HCT116 (cell line): ENCODE measurements around the gene AP3D1. TPM values are rescaled to one million over a fixed set of nuclear protein-coding genes. Genes with fewer than 3 reads are reported as not detected.

ENCODE experiments used
- ATAC-seq: fragments of 200-7000 bp; cut with Tn5 transposase; 2 replicates; pipeline ENCODE4 v1.9.1; 2020; ENCODE audit warnings: mild to moderate bottlenecking, moderate library complexity
- BruUV-seq: library from RNA; stranded (reverse); fragments of 400-500 nt; replicated peaks from 2 replicates; lab custom pipeline; 2021; lab: Mats Ljungman, UMichigan
- CTCF ChIA-PET: fragments of 300-600 bp; sonication (Branson Sonifier 250); formaldehyde crosslinking; loops from one replicate; lab custom pipeline; 2021; ENCODE audit warnings: antibody characterized with exemption; lab: Charles Lee
- POLR2A ChIA-PET: fragments of 300-600, 350-600 bp; sonication (Branson Sonifier 250); formaldehyde crosslinking; loops from one replicate; lab custom pipeline; 2021; ENCODE audit warnings: antibody characterized with exemption; lab: Charles Lee
- RAD21 ChIA-PET, 2 experiments: fragments of 300-600 bp; sonication (Branson Sonifier 250); formaldehyde crosslinking; loops; one replicate each; lab custom pipeline; 2023; ENCODE audit warnings: low total read pairs in 2 of 2; ENCODE audit not compliant: uncharacterized antibody in 2 of 2, unreplicated experiment in 2 of 2, low non-redundant PET in 1 of 2; lab: Charles Lee
- DNase-seq: peaks from one replicate; pipeline ENCODE4 v3.0.0-alpha.2; 2010; ENCODE audit warnings: low read depth, low spot score
- H2AFZ ChIP-seq: fragments of 200-600 bp; shearing (Covaris generic), sonication (generic); 2 replicates; pipeline ENCODE4 v1.6.1; 2017; ENCODE audit warnings: low read depth, mixed run types, mixed read lengths, antibody characterized with exemption, low read length; ENCODE audit not compliant: poor library complexity, severe bottlenecking
- H3K27ac ChIP-seq: 2 replicates; pipeline ENCODE4 v1.5.1; 2012; ENCODE audit warnings: low read depth, low read length
- H3K27me3 ChIP-seq: fragments of 200-600 bp; sonication (generic); 2 replicates; pipeline ENCODE4 v1.6.1; 2016; ENCODE audit warnings: mixed run types, low read length, mixed read lengths; ENCODE audit not compliant: insufficient read depth
- H3K36me3 ChIP-seq, 2 experiments: fragments of 200-500 bp in 1 of 2; fragments of 200-600 bp in 1 of 2; sonication (Bioruptor generic) in 1 of 2; sonication (generic) in 1 of 2; 2 replicates each; pipeline versions ENCODE4 v1.5.1 to v1.6.1; 2014 to 2016; ENCODE audit warnings: low read length in 2 of 2, inconsistent platforms in 1 of 2, mixed read lengths in 1 of 2, mixed run types in 1 of 2; ENCODE audit not compliant: insufficient read depth in 2 of 2, control insufficient read depth in 1 of 2
- H3K4me1 ChIP-seq, 2 experiments: fragments of 200-600 bp in 1 of 2; sonication (generic) in 1 of 2; 2 replicates each; pipeline versions ENCODE4 v1.5.1 to v1.6.1; 2012 to 2017; ENCODE audit warnings: low read length in 2 of 2, inconsistent platforms in 1 of 2, mild to moderate bottlenecking in 1 of 2, mixed read lengths in 1 of 2, mixed run types in 1 of 2, moderate library complexity in 1 of 2; ENCODE audit not compliant: insufficient read depth in 2 of 2, control insufficient read depth in 1 of 2
- H3K4me2 ChIP-seq: fragments of 200-600 bp; sonication (generic); 2 replicates; pipeline ENCODE4 v1.6.1; 2017; ENCODE audit warnings: mixed run types, low read length, mixed read lengths
- H3K4me3 ChIP-seq, 2 experiments: fragments of 200-600 bp in 1 of 2; sonication (generic) in 1 of 2; replicated peaks in 1 of 2; 2 replicates each; pipeline ENCODE4 v1.5.1; 2011 to 2016; ENCODE audit warnings: low read length in 2 of 2, control low read depth in 1 of 2, low read depth in 1 of 2, mild to moderate bottlenecking in 1 of 2, mixed read lengths in 1 of 2, mixed run types in 1 of 2
- H3K79me2 ChIP-seq: fragments of 200-600 bp; sonication (generic); 2 replicates; pipeline ENCODE4 v1.6.1; 2017; ENCODE audit warnings: mild to moderate bottlenecking, mixed run types, low read length, moderate library complexity, mixed read lengths; ENCODE audit not compliant: insufficient read depth
- H3K9ac ChIP-seq: fragments of 200-600 bp; sonication (generic); 2 replicates; pipeline ENCODE4 v1.6.1; 2016; ENCODE audit warnings: low read length, mixed read lengths
- H3K9me2 ChIP-seq: fragments of 200-600 bp; sonication (generic), shearing (Covaris generic); 2 replicates; pipeline ENCODE4 v1.6.1; 2017; ENCODE audit warnings: mixed run types, mild to moderate bottlenecking, moderate library complexity; ENCODE audit not compliant: insufficient read depth
- H3K9me3 ChIP-seq, 2 experiments: fragments of 200-500 bp in 1 of 2; fragments of 200-600 bp in 1 of 2; sonication (Bioruptor generic) in 1 of 2; sonication (generic) in 1 of 2; 2 replicates each; pipeline ENCODE4 v1.6.1; 2014 to 2017; ENCODE audit warnings: low read length in 2 of 2, mixed read lengths in 2 of 2, inconsistent platforms in 1 of 2, low read depth in 1 of 2, mild to moderate bottlenecking in 1 of 2, mixed run types in 1 of 2, moderate library complexity in 1 of 2; ENCODE audit not compliant: control insufficient read depth in 1 of 2, insufficient read depth in 1 of 2
- H4K20me1 ChIP-seq: fragments of 200-600 bp; sonication (generic), shearing (Covaris generic); 2 replicates; pipeline ENCODE4 v1.6.1; 2017; ENCODE audit warnings: mixed run types, mild to moderate bottlenecking, moderate library complexity; ENCODE audit not compliant: insufficient read depth
- CEBPB ChIP-seq: IDR thresholded peaks from 2 replicates; pipeline ENCODE4 v1.6.1; 2012; ENCODE audit warnings: low read depth
- ELF1 ChIP-seq: IDR thresholded peaks from 2 replicates; pipeline ENCODE4 v1.6.1; 2012; ENCODE audit warnings: low read depth, borderline replicate concordance
- EZH2phosphoT487 ChIP-seq: fragments of 200-600 bp; IDR thresholded peaks from 2 replicates; pipeline ENCODE4 v1.6.1; 2018; ENCODE audit warnings: antibody characterized with exemption, borderline replicate concordance
- FOSL1 ChIP-seq: IDR thresholded peaks from 2 replicates; pipeline ENCODE4 v1.6.1; 2012; ENCODE audit warnings: low read depth
- JUND ChIP-seq: IDR thresholded peaks from 2 replicates; pipeline ENCODE4 v1.6.1; 2012
- POLR2AphosphoS5 ChIP-seq: IDR thresholded peaks from 2 replicates; pipeline ENCODE4 v1.6.1; 2011; ENCODE audit warnings: mild to moderate bottlenecking, low read depth, low read length, moderate library complexity
- RAD21 ChIP-seq: IDR thresholded peaks from 2 replicates; pipeline ENCODE4 v1.6.1; 2012; ENCODE audit warnings: low read depth, mild to moderate bottlenecking
- SIN3A ChIP-seq: IDR thresholded peaks from 2 replicates; pipeline ENCODE4 v1.6.1; 2012; ENCODE audit warnings: low read depth
- SP1 ChIP-seq: IDR thresholded peaks from 2 replicates; pipeline ENCODE4 v1.6.1; 2012; ENCODE audit warnings: low read depth
- SRF ChIP-seq: IDR thresholded peaks from 2 replicates; pipeline ENCODE4 v1.6.1; 2012; ENCODE audit warnings: low read depth
- YY1 ChIP-seq: IDR thresholded peaks from 2 replicates; pipeline ENCODE4 v1.6.1; 2011; ENCODE audit warnings: low read length, low read depth, moderate library complexity, mild to moderate bottlenecking; ENCODE audit not compliant: insufficient replicate concordance; ENCODE audit errors: extremely low read depth
- ZFX ChIP-seq: fragments of 450-650 bp; IDR thresholded peaks from 2 replicates; pipeline ENCODE4 v1.6.1; 2017
- ZNF274 ChIP-seq: fragments of 200-500 bp; sonication (Bioruptor generic); IDR thresholded peaks from 2 replicates; pipeline ENCODE4 v1.6.1; 2014; ENCODE audit warnings: mild to moderate bottlenecking, low read depth, low read length, inconsistent platforms
- intact Hi-C: fragments of 100-400 bp; cut with micrococcal nuclease; formaldehyde crosslinking; loops from 2 replicates; pipeline ENCODE4 v1.10.0; 2022
- total RNA-seq: library from RNA; stranded (reverse); gene quantifications from one replicate; pipeline ENCODE4 v1.2.1, GENCODE V29; 2021; ENCODE audit not compliant: unreplicated experiment
- TF ChIP-seq, protein P1 (sequence below): IDR thresholded peaks from 2 replicates; pipeline ENCODE4 v1.6.1; 2012; ENCODE audit warnings: low read depth
- TF ChIP-seq, protein P2 (sequence below): IDR thresholded peaks from 2 replicates; pipeline ENCODE4 v1.6.1; 2012
- TF ChIP-seq, protein P3 (sequence below): IDR thresholded peaks from 2 replicates; pipeline ENCODE4 v1.6.1; 2011; ENCODE audit warnings: mild to moderate bottlenecking, low read length, moderate library complexity; ENCODE audit not compliant: insufficient replicate concordance; ENCODE audit errors: extremely low read depth
- TF ChIP-seq, protein P4 (sequence below): IDR thresholded peaks from 2 replicates; pipeline ENCODE4 v1.6.1; 2012

AP3D1 gene
- total RNA-seq, 1 experiment from 2014 or later, result 137 TPM

GRCh38 chr19:2058570-2059421, 92.6 kb downstream of the AP3D1 start:
- Histone ChIP-seq H3K4me1 (peaks cover 66 to 86% of the 10 kb centered on the region in 2 experiments), H3K27ac (peak overlapping the region; percentile 99), H3K9me3 (no peaks in the 10 kb centered on the region), H2AFZ (no peak overlapping the region), H3K4me2 (peak overlapping the region; percentile 95), H3K9ac (peak overlapping the region; percentile 82), H3K9me2 (no peaks in the 10 kb centered on the region), H3K79me2 (no peaks in the 10 kb centered on the region), H3K27me3 (no peaks in the 10 kb centered on the region), H3K4me3 (peak overlapping the region; percentile 63 to 71), H3K36me3 (no peaks in the 10 kb centered on the region), H4K20me1 (no peaks in the 10 kb centered on the region)
- POLR2A ChIA-PET, result interaction anchor here (0.6 to 3.0 kb wide), 11 partner anchors 8 to 443 kb away, joined by 3 to 17 read pairs (median 5); partner anchors contain the start of gene MKNK2
- TF ChIP-seq SRF (no peak), CEBPB (no peak), FOSL1 (no peak), YY1 (no peak), SP1 (no peak), JUND (no peak), ELF1 (no peak), POLR2AphosphoS5 (no peak), EZH2phosphoT487 (no peak), ZFX (no peak), RAD21 (no peak), SIN3A (no peak), ZNF274 (no peak)
- TF ChIP-seq, protein P1, sequence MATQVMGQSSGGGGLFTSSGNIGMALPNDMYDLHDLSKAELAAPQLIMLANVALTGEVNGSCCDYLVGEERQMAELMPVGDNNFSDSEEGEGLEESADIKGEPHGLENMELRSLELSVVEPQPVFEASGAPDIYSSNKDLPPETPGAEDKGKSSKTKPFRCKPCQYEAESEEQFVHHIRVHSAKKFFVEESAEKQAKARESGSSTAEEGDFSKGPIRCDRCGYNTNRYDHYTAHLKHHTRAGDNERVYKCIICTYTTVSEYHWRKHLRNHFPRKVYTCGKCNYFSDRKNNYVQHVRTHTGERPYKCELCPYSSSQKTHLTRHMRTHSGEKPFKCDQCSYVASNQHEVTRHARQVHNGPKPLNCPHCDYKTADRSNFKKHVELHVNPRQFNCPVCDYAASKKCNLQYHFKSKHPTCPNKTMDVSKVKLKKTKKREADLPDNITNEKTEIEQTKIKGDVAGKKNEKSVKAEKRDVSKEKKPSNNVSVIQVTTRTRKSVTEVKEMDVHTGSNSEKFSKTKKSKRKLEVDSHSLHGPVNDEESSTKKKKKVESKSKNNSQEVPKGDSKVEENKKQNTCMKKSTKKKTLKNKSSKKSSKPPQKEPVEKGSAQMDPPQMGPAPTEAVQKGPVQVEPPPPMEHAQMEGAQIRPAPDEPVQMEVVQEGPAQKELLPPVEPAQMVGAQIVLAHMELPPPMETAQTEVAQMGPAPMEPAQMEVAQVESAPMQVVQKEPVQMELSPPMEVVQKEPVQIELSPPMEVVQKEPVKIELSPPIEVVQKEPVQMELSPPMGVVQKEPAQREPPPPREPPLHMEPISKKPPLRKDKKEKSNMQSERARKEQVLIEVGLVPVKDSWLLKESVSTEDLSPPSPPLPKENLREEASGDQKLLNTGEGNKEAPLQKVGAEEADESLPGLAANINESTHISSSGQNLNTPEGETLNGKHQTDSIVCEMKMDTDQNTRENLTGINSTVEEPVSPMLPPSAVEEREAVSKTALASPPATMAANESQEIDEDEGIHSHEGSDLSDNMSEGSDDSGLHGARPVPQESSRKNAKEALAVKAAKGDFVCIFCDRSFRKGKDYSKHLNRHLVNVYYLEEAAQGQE, result no peak
- TF ChIP-seq, protein P2, sequence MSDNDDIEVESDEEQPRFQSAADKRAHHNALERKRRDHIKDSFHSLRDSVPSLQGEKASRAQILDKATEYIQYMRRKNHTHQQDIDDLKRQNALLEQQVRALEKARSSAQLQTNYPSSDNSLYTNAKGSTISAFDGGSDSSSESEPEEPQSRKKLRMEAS, result no peak
- TF ChIP-seq, protein P3, sequence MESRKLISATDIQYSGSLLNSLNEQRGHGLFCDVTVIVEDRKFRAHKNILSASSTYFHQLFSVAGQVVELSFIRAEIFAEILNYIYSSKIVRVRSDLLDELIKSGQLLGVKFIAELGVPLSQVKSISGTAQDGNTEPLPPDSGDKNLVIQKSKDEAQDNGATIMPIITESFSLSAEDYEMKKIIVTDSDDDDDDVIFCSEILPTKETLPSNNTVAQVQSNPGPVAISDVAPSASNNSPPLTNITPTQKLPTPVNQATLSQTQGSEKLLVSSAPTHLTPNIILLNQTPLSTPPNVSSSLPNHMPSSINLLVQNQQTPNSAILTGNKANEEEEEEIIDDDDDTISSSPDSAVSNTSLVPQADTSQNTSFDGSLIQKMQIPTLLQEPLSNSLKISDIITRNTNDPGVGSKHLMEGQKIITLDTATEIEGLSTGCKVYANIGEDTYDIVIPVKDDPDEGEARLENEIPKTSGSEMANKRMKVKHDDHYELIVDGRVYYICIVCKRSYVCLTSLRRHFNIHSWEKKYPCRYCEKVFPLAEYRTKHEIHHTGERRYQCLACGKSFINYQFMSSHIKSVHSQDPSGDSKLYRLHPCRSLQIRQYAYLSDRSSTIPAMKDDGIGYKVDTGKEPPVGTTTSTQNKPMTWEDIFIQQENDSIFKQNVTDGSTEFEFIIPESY, result no peak
- TF ChIP-seq, protein P4, sequence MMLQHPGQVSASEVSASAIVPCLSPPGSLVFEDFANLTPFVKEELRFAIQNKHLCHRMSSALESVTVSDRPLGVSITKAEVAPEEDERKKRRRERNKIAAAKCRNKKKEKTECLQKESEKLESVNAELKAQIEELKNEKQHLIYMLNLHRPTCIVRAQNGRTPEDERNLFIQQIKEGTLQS, result no peak
- ATAC-seq, result no peak
- no peak for DNase-seq
- CTCF ChIA-PET, result interaction anchor here (1.0 kb wide), 1 partner anchor 129 kb away, joined by 3 read pairs; no protein-coding TSS in a partner anchor
- no TSS peak for BruUV-seq
- RAD21 ChIA-PET, result interaction anchor here in 1 of 2 experiments (0.5 kb wide), 1 partner anchor 520 kb away, joined by 3 read pairs; no protein-coding TSS in a partner anchor
- intact Hi-C loops, result no loop called here
